HCT116 (cell line): ENCODE results near the gene CPSF4L. TPM values are rescaled to one million over a fixed set of nuclear protein-coding genes. Genes with fewer than 3 reads are reported as not detected.

ENCODE experiments used
- ATAC-seq: fragments of 200-7000 bp; cut with Tn5 transposase; 2 replicates; pipeline ENCODE4 v1.9.1; 2020; ENCODE audit warnings: mild to moderate bottlenecking, moderate library complexity
- BruUV-seq: library from RNA; stranded (reverse); fragments of 400-500 nt; replicated peaks from 2 replicates; lab custom pipeline; 2021; lab: Mats Ljungman, UMichigan
- CTCF ChIA-PET: fragments of 300-600 bp; sonication (Branson Sonifier 250); formaldehyde crosslinking; loops from one replicate; lab custom pipeline; 2021; ENCODE audit warnings: antibody characterized with exemption; lab: Charles Lee
- POLR2A ChIA-PET: fragments of 300-600, 350-600 bp; sonication (Branson Sonifier 250); formaldehyde crosslinking; loops from one replicate; lab custom pipeline; 2021; ENCODE audit warnings: antibody characterized with exemption; lab: Charles Lee
- RAD21 ChIA-PET, 2 experiments: fragments of 300-600 bp; sonication (Branson Sonifier 250); formaldehyde crosslinking; loops; one replicate each; lab custom pipeline; 2023; ENCODE audit warnings: low total read pairs in 2 of 2; ENCODE audit not compliant: uncharacterized antibody in 2 of 2, unreplicated experiment in 2 of 2, low non-redundant PET in 1 of 2; lab: Charles Lee
- DNase-seq: peaks from one replicate; pipeline ENCODE4 v3.0.0-alpha.2; 2010; ENCODE audit warnings: low read depth, low spot score
- H2AFZ ChIP-seq: fragments of 200-600 bp; shearing (Covaris generic), sonication (generic); 2 replicates; pipeline ENCODE4 v1.6.1; 2017; ENCODE audit warnings: low read depth, mixed run types, mixed read lengths, antibody characterized with exemption, low read length; ENCODE audit not compliant: poor library complexity, severe bottlenecking
- H3K27ac ChIP-seq: 2 replicates; pipeline ENCODE4 v1.5.1; 2012; ENCODE audit warnings: low read depth, low read length
- H3K27me3 ChIP-seq: fragments of 200-600 bp; sonication (generic); 2 replicates; pipeline ENCODE4 v1.6.1; 2016; ENCODE audit warnings: mixed run types, low read length, mixed read lengths; ENCODE audit not compliant: insufficient read depth
- H3K36me3 ChIP-seq, 2 experiments: fragments of 200-500 bp in 1 of 2; fragments of 200-600 bp in 1 of 2; sonication (Bioruptor generic) in 1 of 2; sonication (generic) in 1 of 2; 2 replicates each; pipeline versions ENCODE4 v1.5.1 to v1.6.1; 2014 to 2016; ENCODE audit warnings: low read length in 2 of 2, inconsistent platforms in 1 of 2, mixed read lengths in 1 of 2, mixed run types in 1 of 2; ENCODE audit not compliant: insufficient read depth in 2 of 2, control insufficient read depth in 1 of 2
- H3K4me1 ChIP-seq, 2 experiments: fragments of 200-600 bp in 1 of 2; sonication (generic) in 1 of 2; 2 replicates each; pipeline versions ENCODE4 v1.5.1 to v1.6.1; 2012 to 2017; ENCODE audit warnings: low read length in 2 of 2, inconsistent platforms in 1 of 2, mild to moderate bottlenecking in 1 of 2, mixed read lengths in 1 of 2, mixed run types in 1 of 2, moderate library complexity in 1 of 2; ENCODE audit not compliant: insufficient read depth in 2 of 2, control insufficient read depth in 1 of 2
- H3K4me2 ChIP-seq: fragments of 200-600 bp; sonication (generic); 2 replicates; pipeline ENCODE4 v1.6.1; 2017; ENCODE audit warnings: mixed run types, low read length, mixed read lengths
- H3K4me3 ChIP-seq, 2 experiments: fragments of 200-600 bp in 1 of 2; sonication (generic) in 1 of 2; replicated peaks in 1 of 2; 2 replicates each; pipeline ENCODE4 v1.5.1; 2011 to 2016; ENCODE audit warnings: low read length in 2 of 2, control low read depth in 1 of 2, low read depth in 1 of 2, mild to moderate bottlenecking in 1 of 2, mixed read lengths in 1 of 2, mixed run types in 1 of 2
- H3K79me2 ChIP-seq: fragments of 200-600 bp; sonication (generic); 2 replicates; pipeline ENCODE4 v1.6.1; 2017; ENCODE audit warnings: mild to moderate bottlenecking, mixed run types, low read length, moderate library complexity, mixed read lengths; ENCODE audit not compliant: insufficient read depth
- H3K9ac ChIP-seq: fragments of 200-600 bp; sonication (generic); 2 replicates; pipeline ENCODE4 v1.6.1; 2016; ENCODE audit warnings: low read length, mixed read lengths
- H3K9me2 ChIP-seq: fragments of 200-600 bp; sonication (generic), shearing (Covaris generic); 2 replicates; pipeline ENCODE4 v1.6.1; 2017; ENCODE audit warnings: mixed run types, mild to moderate bottlenecking, moderate library complexity; ENCODE audit not compliant: insufficient read depth
- H3K9me3 ChIP-seq, 2 experiments: fragments of 200-500 bp in 1 of 2; fragments of 200-600 bp in 1 of 2; sonication (Bioruptor generic) in 1 of 2; sonication (generic) in 1 of 2; 2 replicates each; pipeline ENCODE4 v1.6.1; 2014 to 2017; ENCODE audit warnings: low read length in 2 of 2, mixed read lengths in 2 of 2, inconsistent platforms in 1 of 2, low read depth in 1 of 2, mild to moderate bottlenecking in 1 of 2, mixed run types in 1 of 2, moderate library complexity in 1 of 2; ENCODE audit not compliant: control insufficient read depth in 1 of 2, insufficient read depth in 1 of 2
- H4K20me1 ChIP-seq: fragments of 200-600 bp; sonication (generic), shearing (Covaris generic); 2 replicates; pipeline ENCODE4 v1.6.1; 2017; ENCODE audit warnings: mixed run types, mild to moderate bottlenecking, moderate library complexity; ENCODE audit not compliant: insufficient read depth
- CEBPB ChIP-seq: IDR thresholded peaks from 2 replicates; pipeline ENCODE4 v1.6.1; 2012; ENCODE audit warnings: low read depth
- ELF1 ChIP-seq: IDR thresholded peaks from 2 replicates; pipeline ENCODE4 v1.6.1; 2012; ENCODE audit warnings: low read depth, borderline replicate concordance
- EZH2 ChIP-seq: fragments of 200-600 bp; sonication (generic); IDR thresholded peaks from 2 replicates; pipeline ENCODE4 v1.6.1; 2017; ENCODE audit warnings: antibody characterized with exemption, mixed run types
- POLR2A ChIP-seq: IDR thresholded peaks from 2 replicates; pipeline ENCODE4 v1.7.0; 2011; ENCODE audit warnings: borderline replicate concordance; ENCODE audit not compliant: insufficient read depth, insufficient read length; ENCODE audit errors: extremely low read depth
- RAD21 ChIP-seq: IDR thresholded peaks from 2 replicates; pipeline ENCODE4 v1.6.1; 2012; ENCODE audit warnings: low read depth, mild to moderate bottlenecking
- SRF ChIP-seq: IDR thresholded peaks from 2 replicates; pipeline ENCODE4 v1.6.1; 2012; ENCODE audit warnings: low read depth
- ZNF274 ChIP-seq: fragments of 200-500 bp; sonication (Bioruptor generic); IDR thresholded peaks from 2 replicates; pipeline ENCODE4 v1.6.1; 2014; ENCODE audit warnings: mild to moderate bottlenecking, low read depth, low read length, inconsistent platforms
- intact Hi-C: fragments of 100-400 bp; cut with micrococcal nuclease; formaldehyde crosslinking; loops from 2 replicates; pipeline ENCODE4 v1.10.0; 2022
- total RNA-seq: library from RNA; stranded (reverse); gene quantifications from one replicate; pipeline ENCODE4 v1.2.1, GENCODE V29; 2021; ENCODE audit not compliant: unreplicated experiment
- TF ChIP-seq, protein P1 (sequence below), 3 experiments: fragments of 200-600 bp in 1 of 3; sonication (generic) in 1 of 3; IDR thresholded peaks in 2 of 3; conservative IDR thresholded peaks in 1 of 3; 2 replicates each; pipeline ENCODE4 v1.5.1; 2012 to 2017; ENCODE audit warnings: low read depth in 2 of 3, low read length in 2 of 3, antibody characterized with exemption in 1 of 3, borderline replicate concordance in 1 of 3, control low read depth in 1 of 3, mild to moderate bottlenecking in 1 of 3, mixed read lengths in 1 of 3, mixed run types in 1 of 3, moderate library complexity in 1 of 3; ENCODE audit not compliant: insufficient read depth in 1 of 3
- TF ChIP-seq, protein P2 (sequence below): IDR thresholded peaks from 2 replicates; pipeline ENCODE4 v1.6.1; 2012
- TF ChIP-seq, protein P3 (sequence below): IDR thresholded peaks from 2 replicates; pipeline ENCODE4 v1.6.1; 2011; ENCODE audit warnings: mild to moderate bottlenecking, low read length, moderate library complexity; ENCODE audit not compliant: insufficient replicate concordance; ENCODE audit errors: extremely low read depth

Gene CPSF4L
- total RNA-seq, 1 experiment from 2014 or later = not detected

DNA sequence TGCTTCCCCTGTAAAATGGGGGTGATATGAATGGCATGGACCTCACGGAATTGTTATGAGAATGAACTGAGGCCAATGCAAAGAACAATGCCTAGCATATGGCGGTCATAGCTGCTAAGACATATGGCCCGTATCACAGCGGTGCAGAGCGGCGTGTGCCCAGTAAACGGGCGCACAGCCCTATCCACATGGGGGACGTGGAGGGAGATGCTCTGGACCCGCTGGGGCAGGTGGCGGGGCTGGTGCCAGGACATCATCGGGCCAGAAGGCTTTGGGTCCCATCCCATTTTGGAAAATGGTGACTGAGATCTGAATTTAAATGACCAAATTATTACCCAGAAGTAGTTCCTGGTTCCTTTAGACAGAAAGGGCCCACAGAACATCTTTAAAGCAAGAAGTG lies 18.5 kb upstream of the CPSF4L start:
- intact Hi-C loops = no loop called here
- BruUV-seq = no TSS peak

DNA sequence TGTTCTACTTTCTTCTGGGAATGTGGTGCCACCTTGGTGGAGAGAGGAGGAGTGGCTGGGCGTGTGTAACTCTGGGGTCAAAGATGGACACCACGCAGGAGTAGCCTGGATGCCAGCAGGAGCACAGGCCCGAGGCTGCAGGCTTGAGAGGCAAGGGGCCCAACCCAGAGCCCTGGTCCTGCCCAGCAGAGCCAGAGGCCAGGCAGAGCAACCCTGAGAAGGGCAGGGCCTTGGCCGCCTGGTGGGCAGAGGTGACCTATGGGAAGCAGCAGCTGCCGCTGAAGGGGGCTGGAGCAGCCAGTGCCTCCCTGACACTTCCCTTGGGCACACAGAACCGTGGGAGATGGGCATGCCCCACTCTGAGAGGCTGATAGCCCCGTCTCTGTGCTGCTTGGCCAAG lies 18.0 kb upstream of the CPSF4L start:
- no TSS peak for BruUV-seq
- no peak overlapping the region for H3K27ac ChIP-seq
- no peaks in the 10 kb centered on the region for H4K20me1 ChIP-seq
- H3K9me2 ChIP-seq = no peaks in the 10 kb centered on the region
- H3K9ac ChIP-seq = no peak overlapping the region
- H2AFZ ChIP-seq = no peak overlapping the region
- ATAC-seq (no peak), DNase-seq (no peak)
- H3K27me3 ChIP-seq = no peaks in the 10 kb centered on the region
- H3K36me3 ChIP-seq = peaks cover 0 to 12% of the 10 kb centered on the region in 2 experiments; a peak in 2 of 4 replicates
- no peaks in the 10 kb centered on the region for H3K9me3 ChIP-seq
- no peak overlapping the region for H3K4me2 ChIP-seq
- CTCF ChIA-PET = interaction anchor here (1.8 kb wide), 1 partner anchor 13 kb away, joined by 3 read pairs; no protein-coding TSS in a partner anchor
- POLR2A ChIA-PET = no interaction called here
- no peak overlapping the region for H3K4me3 ChIP-seq
- H3K79me2 ChIP-seq = no peaks in the 10 kb centered on the region
- TF ChIP-seq, protein P1, sequence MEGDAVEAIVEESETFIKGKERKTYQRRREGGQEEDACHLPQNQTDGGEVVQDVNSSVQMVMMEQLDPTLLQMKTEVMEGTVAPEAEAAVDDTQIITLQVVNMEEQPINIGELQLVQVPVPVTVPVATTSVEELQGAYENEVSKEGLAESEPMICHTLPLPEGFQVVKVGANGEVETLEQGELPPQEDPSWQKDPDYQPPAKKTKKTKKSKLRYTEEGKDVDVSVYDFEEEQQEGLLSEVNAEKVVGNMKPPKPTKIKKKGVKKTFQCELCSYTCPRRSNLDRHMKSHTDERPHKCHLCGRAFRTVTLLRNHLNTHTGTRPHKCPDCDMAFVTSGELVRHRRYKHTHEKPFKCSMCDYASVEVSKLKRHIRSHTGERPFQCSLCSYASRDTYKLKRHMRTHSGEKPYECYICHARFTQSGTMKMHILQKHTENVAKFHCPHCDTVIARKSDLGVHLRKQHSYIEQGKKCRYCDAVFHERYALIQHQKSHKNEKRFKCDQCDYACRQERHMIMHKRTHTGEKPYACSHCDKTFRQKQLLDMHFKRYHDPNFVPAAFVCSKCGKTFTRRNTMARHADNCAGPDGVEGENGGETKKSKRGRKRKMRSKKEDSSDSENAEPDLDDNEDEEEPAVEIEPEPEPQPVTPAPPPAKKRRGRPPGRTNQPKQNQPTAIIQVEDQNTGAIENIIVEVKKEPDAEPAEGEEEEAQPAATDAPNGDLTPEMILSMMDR (IDR thresholded peaks at IDR 0.05 in 2 of 3, conservative IDR thresholded peaks at IDR 0.05 in 1 of 3; ENCODE audit: borderline replicate concordance in 1 of 3, insufficient read depth in 1 of 3, low read depth in 2 of 3, low read length in 2 of 3) = no peak
- TF ChIP-seq ZNF274 (no peak), SRF (no peak), ELF1 (no peak), RAD21 (no peak), CEBPB (no peak)
- intact Hi-C loops = no loop called here
- RAD21 ChIA-PET = no interaction called here
- peaks cover 12 to 15% of the 10 kb centered on the region in 2 experiments; a peak in 3 of 4 replicates for H3K4me1 ChIP-seq

More for the DNA sequence above, 18.5 kb upstream of the CPSF4L start:
- ChIA-PET POLR2A (no interaction called here), CTCF (interaction anchor here (1.8 kb wide), 1 partner anchor 14 kb away, joined by 3 read pairs; no protein-coding TSS in a partner anchor), RAD21 (no interaction called here)
- no peak overlapping the region for H3K4me2 ChIP-seq
- DNase-seq = no peak
- no peak for ATAC-seq
- TF ChIP-seq EZH2 (no peak), POLR2A (no peak)
- TF ChIP-seq, protein P2, sequence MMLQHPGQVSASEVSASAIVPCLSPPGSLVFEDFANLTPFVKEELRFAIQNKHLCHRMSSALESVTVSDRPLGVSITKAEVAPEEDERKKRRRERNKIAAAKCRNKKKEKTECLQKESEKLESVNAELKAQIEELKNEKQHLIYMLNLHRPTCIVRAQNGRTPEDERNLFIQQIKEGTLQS = no peak
- TF ChIP-seq, protein P3, sequence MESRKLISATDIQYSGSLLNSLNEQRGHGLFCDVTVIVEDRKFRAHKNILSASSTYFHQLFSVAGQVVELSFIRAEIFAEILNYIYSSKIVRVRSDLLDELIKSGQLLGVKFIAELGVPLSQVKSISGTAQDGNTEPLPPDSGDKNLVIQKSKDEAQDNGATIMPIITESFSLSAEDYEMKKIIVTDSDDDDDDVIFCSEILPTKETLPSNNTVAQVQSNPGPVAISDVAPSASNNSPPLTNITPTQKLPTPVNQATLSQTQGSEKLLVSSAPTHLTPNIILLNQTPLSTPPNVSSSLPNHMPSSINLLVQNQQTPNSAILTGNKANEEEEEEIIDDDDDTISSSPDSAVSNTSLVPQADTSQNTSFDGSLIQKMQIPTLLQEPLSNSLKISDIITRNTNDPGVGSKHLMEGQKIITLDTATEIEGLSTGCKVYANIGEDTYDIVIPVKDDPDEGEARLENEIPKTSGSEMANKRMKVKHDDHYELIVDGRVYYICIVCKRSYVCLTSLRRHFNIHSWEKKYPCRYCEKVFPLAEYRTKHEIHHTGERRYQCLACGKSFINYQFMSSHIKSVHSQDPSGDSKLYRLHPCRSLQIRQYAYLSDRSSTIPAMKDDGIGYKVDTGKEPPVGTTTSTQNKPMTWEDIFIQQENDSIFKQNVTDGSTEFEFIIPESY = no peak
- H3K79me2 ChIP-seq = no peaks in the 10 kb centered on the region; the same call in 1 of the 2 replicates
- H2AFZ ChIP-seq = no peak overlapping the region
- no peaks in the 10 kb centered on the region for H3K9me3 ChIP-seq
- H3K27ac ChIP-seq = no peak overlapping the region
- no peaks in the 10 kb centered on the region for H4K20me1 ChIP-seq
- no peaks in the 10 kb centered on the region for H3K9me2 ChIP-seq
- H3K4me1 ChIP-seq = peaks cover 12 to 15% of the 10 kb centered on the region in 2 experiments; a peak in 3 of 4 replicates
- H3K36me3 ChIP-seq = peaks cover 4 to 17% of the 10 kb centered on the region in 2 experiments; a peak in 3 of 4 replicates
- H3K27me3 ChIP-seq = no peaks in the 10 kb centered on the region
- H3K9ac ChIP-seq = no peak overlapping the region
- H3K4me3 ChIP-seq = no peak overlapping the region
